Kidney capillary endothelial cell (primary cell): ENCODE data around the gene CDH2.

Experiments used
- DNase-seq: peaks from one replicate; pipeline ENCODE4 v3.0.0-alpha.2; 2018; ENCODE audit warnings: low spot score

CDH2 gene

DNA sequence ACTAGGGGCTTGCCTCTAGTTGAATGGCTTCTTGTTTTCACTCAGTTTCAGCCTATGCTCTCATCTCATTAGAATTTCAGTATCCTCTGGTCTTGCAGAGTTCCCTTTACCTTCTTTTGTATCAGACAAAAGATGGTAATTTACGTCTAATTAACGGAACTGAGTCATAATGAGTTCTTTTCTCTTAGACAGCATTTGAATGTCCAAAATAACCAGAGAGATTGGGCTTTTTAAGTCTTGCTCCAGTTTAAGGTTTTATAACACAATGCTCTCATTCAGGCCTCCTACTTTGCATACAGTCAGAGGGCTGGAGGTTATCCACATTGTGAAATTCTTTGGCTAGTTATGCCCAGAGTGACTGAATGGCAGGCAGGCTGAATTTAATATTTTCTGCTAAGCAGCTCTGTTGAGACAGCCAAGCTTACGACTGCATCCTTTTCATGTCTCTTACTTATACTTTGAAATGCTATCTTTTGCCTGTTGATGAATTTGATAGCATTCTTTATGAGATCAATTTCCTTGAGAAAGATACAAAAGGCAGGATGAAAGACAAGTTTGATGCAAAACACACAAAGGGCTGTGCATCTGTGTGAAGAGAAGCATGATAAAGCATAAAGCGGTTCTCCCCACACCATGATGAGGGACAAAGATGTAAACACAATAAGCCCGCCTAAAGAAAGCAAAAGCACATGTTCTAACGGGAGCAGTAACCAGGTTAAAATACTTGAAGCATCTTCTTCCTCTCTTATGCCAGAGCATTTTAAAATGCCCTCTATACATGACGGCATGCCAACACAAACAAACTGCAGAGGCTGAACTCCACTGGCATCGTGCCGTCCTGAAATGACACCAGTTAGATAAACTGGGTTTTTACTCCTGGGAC lies 90.0 kb downstream of the CDH2 start:
- DNase-seq, result no peak

GRCh38 chr18:28081516-28081915 lies 95.4 kb downstream of the CDH2 start:
- DNase-seq, result no peak

DNA sequence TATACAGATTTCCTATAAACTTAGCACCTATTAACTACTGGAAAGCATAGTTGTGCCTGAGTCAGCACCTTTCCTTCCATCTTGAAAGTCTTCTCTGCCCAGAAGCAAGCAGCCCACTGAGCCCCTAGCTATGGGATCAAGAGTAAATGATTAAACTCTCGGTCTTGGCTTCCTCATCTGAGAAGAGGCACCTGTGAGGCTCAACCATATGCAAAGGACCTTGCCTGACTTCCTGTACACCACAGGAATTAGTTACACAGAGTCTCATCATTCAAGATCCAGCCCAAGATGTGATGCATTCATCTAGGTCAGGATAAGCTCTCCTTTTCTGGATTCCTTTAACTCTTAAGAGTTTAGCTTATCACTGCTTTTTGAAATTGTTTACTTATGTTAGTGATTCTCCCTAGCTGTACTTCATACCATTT lies 96.0 kb downstream of the CDH2 start:
- DNase-seq, result no peak

DNA sequence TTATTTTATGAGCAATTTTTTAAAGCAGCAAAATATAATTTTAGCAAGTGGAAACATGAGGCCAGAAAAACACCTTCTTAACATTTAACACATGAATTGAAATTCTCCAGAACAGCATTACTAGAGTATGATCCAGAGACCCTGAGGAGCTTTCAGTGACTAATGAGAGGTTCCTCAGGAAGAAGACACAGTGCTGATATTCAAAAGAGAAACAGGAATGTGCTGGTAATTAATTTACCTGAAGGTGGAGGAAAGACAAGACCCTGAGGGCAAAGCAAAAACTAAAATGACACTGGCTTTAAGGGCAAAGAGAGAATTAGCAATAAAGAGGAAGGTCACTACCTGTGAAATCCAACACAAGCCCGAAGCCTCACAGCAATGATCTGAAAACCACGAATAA lies 97.0 kb downstream of the CDH2 start:
- DNase-seq, result no peak

DNA sequence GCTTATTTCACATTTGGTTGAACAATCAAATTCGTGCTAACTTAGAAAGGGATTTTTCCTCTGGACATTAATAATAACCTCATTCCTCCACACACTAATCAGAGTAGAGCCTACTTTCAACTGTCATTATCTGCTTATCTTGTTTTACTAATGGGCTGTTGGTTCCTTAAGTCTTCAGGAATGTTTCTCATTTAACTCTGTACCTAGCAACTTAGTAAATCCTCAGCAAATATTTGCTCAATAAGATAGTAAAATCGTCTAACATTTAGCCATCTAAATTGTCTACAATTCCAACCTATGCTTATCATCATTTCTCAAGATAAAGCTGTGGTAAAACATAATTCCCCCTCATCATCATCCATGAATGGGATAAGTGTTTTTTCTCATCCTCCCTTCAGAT lies 98.1 kb downstream of the CDH2 start:
- no peak for DNase-seq

- DNase-seq, result no peak
These were observed 98.6 kb downstream of the CDH2 start for GRCh38 chr18:28078298-28078697.

- DNase-seq, result no peak
These were observed 101.4 kb downstream of the CDH2 start for GRCh38 chr18:28075501-28075900.

DNA sequence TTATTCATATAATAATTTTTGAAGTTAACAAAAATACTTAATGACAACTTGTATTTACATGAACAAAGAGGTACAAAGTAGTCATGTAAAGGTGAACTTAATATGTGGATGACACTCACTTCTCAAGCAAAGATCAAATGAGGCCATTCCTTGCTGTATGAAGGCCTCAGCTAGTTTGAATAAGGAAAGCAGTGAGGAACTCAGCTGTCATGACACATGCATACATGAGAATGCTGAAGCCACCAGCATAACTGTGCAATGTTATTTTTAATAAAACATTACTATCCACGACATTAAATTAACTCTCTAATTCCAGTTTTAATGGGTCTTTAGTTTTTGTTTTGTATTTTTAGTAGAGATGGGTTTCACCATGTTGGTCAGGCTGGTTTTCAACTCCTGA lies 102.9 kb downstream of the CDH2 start:
- no peak for DNase-seq

GRCh38 chr18:28073658-28074057 lies 103.3 kb downstream of the CDH2 start:
- no peak for DNase-seq

GRCh38 chr18:28071199-28071598 lies 105.7 kb downstream of the CDH2 start:
- no peak for DNase-seq

DNA sequence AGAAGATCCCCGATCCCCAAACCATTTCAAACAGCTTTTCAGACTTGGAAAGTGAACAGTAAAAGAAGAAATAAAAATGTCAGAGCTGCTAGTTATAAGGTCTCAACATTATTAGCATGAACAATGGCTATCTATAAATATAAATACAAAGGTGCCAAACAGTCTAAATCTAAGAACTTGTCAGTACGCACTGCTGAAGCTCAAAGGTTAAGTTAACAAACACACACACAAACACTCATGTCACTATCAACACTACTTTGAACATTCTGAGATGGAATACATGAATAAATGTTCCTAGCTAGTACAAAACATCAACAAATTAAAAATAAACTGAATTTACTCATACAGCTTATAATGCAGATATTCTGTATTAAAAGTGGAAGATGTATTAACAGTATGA lies 108.7 kb downstream of the CDH2 start:
- DNase-seq, result no peak

DNA sequence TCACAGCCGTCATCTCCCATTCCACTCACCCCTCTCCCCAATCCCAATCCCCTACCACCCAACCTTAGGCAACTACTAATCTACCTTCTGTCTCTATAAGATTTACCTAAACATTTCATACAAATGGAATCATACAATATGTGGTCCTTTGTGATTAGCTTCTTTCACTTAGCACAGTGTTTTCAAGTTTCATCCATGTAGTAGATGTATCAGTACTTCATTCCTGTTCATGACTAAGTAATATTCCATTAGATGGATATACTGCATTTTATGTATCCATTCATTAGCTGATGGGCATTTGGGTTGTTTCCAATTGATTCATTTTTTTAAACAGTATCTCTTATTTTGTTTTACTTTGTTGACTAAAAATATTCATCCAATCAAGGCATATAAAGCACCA lies 109.6 kb downstream of the CDH2 start:
- no peak for DNase-seq

- no peak for DNase-seq
These were observed 111.1 kb downstream of the CDH2 start for GRCh38 chr18:28065793-28066186.

DNA sequence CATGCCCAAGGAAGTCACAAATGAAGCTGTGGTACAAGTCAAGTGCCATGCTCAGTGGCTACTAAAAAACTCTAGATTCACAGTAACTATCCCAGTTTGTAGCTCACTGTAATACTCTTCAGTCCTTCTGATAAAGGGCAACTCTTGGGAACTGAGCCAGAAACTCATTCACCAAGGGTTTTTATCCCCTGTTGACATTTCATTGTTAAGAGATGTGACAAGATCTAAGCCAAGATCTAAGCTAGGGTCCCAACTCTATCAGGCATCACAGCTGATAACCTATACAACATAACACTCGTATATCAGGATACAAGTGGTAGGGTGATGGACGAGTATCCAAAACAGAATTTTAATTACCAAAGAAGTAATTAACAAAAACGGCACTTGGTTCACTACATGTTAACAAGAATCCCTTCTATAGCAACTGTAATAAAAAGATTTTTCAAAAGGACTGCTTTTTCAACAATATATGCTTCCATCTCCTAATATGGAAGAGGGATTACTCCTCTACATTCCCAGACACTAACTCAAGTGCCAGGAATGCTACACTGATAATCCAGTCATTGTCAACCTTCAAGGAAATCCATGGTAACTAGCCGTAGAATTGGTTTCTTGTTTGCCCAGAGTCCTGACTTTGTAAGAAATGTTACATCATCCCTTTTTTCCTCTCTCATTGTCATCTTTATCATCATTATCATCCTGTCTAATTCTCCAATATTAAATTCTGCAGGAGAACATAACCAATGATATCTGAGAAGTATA lies 111.7 kb downstream of the CDH2 start:
- DNase-seq, result no peak

GRCh38 chr18:28063926-28064325 lies 113.0 kb downstream of the CDH2 start:
- DNase-seq, result no peak

DNA sequence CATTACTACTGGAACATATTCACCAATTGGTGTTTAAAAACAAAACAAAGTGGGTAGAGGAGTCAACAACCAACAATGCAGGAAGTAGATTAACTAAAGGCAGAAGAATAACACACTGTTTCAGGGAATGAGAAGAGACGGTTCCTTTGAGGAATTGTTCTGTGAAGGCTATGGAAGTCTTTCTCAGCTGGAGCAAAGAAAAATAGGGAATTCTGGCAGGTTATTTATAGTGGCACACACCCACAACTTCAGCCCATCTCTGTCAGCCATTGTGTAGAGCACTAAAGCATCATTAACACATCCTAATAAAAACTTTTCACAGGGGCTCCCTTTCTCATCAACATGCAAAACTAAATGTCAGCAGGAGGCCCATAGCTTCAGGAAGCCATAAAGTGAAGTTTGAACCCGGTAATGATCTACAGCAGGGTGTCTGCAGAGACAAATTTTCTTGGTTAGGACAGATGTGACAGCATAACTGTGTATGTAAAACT lies 113.6 kb downstream of the CDH2 start:
- no peak for DNase-seq

DNA sequence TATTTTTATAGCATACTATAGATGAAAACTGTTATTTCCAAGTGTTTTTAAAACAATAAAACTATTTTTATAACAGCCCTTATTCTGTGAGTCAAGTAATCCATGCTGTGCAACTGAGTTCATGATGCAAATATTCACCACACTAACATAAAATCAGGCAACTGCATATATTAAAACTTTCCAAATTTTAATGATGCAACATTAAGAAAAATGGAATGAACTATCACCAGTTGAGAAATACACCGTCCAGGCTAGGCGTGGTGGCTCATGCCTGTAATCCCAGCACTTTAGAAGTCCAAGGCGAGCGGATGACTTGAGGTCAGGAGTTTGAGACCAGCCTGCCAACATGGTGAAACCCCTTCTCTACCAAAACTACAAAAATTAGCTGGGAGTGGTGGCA lies 114.5 kb downstream of the CDH2 start:
- no peak for DNase-seq

GRCh38 chr18:28059861-28060260 lies 117.1 kb downstream of the CDH2 start:
- no peak for DNase-seq

DNA sequence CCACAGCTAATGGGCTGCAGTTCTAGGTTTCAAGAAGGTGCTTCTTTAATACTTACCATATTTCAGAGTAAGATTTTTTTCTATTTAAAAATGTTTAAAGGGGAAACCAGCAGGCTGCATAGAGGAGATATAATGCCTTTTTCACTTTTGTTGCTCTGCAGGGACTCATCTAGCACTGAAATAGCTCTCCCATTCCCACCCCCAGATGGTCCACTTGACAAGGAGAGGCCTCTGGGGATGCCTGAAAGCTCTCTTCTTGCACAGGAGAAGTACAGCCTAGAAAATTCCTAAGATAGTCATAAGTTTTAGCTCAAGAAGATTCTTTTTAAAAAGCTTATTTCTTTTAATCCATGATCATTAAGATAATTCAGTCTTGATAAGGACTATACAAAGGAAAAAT lies 126.4 kb downstream of the CDH2 start:
- no peak for DNase-seq

DNA sequence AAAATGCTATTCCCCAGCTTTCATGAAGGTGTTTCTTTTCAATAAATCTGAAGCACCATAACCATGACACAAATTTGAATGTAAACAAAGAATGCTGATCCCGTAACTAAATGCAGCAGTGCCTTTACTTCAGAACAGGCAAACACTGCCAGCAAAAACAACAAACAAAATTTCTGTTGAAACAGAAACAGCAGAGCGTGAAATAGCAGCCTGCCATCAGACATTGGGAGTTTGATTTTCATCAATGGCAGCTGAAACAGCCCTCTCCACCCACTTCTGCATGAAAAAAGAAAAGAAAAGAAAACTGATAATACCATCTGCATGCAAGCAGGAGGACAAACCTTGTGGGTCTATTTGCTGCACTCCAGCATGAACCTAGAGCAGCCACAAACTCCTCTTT lies 128.3 kb downstream of the CDH2 start:
- DNase-seq, result no peak

DNA sequence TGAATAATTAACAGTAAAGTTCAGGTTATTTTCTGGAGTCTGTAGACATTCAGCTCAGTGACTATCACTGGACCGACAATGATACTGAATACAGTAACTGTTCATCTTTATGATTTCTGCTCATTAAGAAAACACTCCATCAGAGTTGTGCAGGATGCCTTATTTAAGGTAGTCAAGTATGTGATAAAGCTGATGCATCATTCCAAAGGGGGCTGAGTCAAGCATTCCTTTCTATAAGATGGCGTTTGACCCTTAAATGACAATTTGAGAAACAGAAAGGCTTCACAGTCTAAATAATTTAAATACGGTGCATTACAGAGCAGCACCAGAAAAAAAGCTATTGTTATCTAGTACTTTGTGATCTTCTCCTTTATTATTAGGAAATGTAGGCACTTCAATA lies 131.1 kb downstream of the CDH2 start:
- DNase-seq, result no peak

GRCh38 chr18:28045176-28045810 lies 131.6 kb downstream of the CDH2 start:
- no peak for DNase-seq

DNA sequence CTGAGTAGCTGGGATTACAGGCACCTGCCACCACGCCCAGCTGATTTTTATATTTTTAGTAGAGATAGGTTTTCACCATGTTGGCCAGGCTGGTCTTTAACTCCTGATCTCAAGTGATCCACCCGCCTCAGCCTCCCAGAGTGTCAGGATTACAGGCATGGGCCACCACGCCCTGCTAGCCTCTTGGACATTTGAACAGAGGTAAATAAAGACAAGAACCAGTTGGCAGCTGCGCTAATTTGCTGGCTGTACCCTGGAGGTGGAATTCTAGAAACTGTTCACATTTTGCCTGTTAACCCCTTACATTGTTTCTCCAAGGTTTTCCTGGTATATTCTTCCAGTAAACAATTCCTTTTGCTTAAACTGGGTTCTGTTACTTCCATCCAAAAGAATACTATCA lies 132.9 kb downstream of the CDH2 start:
- no peak for DNase-seq
